HG03135 (cell line): ENCODE measurements around the gene DENND1C.
"Not testable (repeated sequence)": the region's sequence is repeated elsewhere in the genome, so short reads cannot be mapped to it uniquely, and the experiment has no call there.

Source experiments
- ATAC-seq: cut with Tn5 transposase; IDR thresholded peaks from one replicate; pipeline ENCODE4 v1.9.1; 2021; ENCODE audit warnings: mild to moderate bottlenecking, moderate library complexity; ENCODE audit not compliant: unreplicated experiment

The DENND1C gene

DNA sequence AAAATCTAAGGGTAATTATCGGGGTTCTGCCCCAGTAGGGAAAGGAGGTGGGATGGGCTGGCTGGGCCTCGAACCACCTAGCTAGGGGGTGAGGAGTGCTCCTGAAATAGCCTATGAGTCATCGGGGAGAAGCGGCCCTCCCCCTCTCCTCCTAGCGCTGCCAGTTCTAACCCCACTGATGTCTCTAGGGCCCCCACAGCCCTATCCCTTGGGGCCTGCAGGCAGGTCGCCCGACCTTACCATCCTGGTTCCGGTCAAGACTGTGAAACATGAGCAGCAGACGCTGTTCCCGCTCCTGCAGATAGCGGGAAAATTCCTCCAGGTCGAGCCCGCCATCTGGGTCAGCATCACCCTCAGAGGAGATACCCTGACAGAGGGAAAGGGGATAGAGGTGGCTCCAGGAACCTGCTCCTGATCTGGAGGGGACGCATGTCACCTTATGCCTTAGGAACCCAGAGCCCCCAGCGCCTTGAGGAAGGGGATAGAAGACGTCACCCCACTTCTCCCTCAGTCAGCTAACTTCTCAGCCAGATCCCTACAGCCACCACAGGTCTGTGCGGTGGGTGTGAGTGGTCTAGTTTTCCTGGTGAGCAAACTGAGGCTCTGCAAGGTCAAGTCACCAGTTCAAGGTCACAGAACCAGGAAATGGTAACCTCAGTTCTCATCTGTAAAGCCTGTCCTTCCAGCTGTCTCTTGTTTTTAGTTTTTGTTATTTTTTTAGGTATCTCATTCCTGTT, 23.5 kb downstream of the DENND1C start:
- ATAC-seq, result no peak

DNA sequence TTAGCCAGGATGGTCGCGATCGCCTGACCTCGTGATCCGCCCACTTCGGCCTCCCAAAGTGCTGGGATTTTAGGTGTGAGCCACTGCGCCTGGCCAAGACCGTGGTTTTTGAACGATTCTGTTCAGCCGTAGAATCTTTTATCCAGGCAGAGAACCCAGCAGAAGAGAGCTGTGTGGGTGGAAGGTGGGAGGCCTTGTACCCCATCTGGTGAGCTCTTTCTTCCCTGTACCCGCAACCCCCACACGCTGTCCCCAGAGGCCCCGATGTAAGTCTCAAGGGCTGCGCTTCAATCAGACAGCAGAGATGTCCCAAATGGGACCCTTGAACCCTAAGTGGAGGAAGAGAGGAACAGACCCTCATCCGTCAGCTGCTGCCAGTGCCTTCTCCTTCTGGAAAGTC, 25.7 kb downstream of the DENND1C start:
- no peak for ATAC-seq

DNA sequence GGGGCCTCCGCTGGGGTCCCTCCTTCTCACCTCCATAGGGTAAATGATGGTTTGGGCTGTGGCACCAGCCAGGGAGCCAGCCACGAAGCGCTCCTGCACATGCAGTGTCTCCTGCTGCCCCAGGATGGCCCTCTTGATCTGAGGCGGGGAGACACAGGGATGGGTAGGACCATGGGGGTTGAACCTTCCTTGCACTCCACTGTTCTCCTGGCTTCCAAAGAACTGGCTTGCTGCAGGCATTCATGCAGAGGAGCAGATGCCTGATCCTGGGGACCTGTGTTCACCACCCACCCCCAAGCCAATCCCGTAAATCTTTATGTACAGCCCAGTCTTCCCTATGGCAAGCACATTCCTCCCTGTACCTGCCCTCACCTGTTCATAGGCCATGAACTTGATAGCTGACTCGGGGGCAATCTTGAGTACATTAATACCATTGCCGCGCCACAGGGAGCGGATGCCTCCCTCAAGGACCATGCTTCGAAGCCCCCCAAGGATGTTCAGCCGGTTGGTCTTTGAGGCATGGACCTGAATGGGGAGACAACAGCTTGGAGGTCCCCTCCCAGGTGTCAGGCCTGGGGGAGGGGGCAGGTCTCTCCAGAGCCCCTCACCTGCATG, 27.5 kb downstream of the DENND1C start:
- no peak for ATAC-seq

DNA sequence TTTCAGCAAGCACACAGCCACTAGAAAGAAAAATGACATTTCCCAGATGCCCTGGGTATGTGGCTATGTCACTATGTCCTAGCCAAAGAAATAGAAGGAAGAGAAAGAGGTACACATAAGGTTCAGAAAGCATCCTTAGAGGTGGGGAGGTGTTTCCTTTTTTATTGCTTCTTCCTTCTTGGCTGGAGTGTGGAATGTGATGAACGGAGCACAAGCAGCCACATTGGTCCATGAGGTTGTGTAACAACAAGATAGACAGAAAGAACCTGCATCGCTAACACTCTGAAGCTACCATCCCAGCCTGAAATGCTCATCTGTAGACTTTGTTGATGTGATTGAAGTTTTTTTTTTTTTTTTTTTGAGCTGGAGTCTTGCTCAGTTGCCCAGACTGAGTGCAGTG, 28.7 kb downstream of the DENND1C start:
- ATAC-seq, result no peak

DNA sequence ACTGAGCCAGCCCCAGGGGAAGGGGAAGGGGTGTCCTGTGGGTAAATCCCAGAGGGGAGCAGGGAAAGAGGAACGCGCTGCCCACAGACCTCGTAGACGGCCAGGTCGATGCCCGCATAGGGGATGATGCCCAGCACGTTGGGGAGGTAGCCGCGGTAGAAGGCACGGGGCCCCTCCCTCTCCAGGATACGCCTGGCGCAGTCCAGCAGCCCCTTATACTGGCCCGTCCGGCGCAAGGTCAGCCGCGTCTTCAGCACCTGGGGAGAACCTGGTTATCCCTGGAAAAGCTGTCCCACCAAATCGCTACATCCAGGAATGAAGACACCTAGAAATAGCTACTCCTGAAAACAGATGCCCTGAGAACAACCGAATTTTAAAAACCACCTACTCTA, 29.4 kb downstream of the DENND1C start:
- no peak for ATAC-seq

DNA sequence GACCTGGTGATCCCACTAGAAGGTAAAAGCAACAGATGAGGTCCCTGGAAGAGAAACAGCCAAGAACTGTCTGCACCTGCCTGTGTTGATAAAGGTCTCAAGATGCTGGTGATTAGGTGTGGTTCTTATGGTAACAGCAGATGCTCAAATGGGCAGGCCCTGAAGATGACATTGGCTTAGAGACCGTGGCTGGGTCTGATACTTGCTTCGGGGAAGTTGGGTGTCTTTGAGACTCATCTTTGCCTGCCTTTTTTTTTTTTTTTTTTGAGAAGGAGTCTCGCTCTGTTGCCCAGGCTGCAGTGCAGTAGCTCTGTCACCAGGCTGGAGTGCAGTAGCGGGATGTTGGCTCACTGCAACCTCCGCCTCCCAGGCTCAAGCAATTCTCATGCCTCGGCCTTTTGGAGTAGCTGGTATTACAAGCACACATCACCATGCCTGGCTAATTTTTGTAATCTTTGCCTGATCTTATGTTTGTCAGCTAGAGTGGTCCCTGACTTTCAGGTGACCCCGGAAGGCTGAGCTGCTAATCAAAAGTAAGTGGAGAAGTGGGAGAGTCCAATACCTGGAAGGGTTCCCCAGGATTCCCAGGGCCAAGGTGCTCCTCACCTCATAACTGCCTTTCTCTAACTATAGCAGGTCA, 29.9 kb downstream of the DENND1C start:
- no peak for ATAC-seq

DNA sequence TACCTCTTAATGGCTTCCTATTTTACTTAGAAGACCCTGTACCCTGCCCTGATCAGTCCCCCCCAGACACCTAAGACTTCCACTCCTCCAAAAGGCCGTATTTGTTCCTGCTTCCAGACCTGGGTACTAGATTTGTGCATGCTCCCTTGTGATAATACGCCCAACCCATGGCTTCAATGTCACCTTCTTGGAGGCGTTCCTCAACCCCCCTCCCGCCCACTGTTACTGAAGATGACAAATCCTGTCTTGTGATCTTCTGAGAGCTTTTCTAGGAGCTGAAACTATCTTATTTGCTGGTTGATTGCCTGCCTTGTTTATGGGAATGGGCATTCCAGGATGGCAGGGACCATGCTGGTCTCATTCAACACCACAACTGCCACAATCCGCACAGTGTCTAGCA, 31.4 kb downstream of the DENND1C start:
- no peak for ATAC-seq

DNA sequence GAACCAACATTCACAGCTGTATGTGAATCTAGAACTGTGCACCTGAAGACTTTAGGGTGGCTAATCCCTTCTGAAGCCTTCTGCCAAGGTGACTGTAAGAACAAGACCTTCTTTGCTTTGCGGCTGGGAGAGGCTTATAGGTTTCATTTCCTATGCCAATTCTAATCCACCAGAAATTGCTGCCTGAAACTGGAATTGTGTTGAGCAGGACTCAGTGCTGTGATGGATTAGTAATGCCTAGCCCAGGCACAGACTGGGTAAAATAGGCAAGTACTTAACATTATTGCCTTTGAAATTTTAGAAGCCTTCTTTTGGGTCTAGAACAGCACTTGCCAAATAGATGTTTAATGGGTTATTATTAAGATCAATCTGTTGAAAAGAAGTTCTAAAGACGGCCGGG, 33.5 kb downstream of the DENND1C start:
- ATAC-seq, result no peak

DNA sequence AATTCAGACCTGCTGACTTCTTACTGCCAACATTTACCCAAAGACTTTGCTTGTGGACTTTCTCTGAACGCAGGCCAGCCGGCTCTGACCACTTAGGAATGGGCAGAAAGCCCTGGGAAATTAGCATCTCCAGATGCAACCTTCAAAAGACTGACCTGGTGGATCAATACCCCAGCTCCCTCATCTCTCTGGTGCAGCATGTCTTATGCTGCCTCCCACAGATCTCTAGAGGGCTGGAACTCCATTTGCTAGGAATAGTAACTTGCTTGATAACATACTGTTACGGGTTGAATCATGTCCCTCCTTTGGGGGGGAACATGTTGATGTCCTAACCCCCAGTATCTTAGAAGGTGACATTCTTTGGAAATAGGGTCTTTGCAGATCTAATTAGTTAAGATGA, 35.1 kb downstream of the DENND1C start:
- no peak for ATAC-seq

DNA sequence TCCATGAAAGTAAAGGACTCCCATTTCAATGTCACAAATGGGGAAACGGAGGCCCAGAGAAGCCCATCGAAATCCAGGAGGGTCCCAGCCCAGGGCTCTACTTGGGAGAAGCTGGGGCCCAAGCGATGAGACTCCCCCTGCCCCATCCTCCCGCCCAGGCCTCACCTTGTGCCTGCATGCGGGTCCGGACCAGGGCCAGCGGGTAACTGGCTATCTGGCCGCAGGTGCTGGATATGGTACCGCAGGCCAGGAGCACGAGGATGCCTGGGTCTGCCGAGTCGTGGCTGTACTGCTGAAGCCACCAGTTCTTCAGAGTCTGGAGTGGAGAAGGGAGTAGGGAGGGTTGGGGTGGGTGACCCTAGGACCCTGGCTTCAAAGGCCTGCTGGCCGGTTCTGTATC, 37.6 kb downstream of the DENND1C start:
- ATAC-seq, result no peak

DNA sequence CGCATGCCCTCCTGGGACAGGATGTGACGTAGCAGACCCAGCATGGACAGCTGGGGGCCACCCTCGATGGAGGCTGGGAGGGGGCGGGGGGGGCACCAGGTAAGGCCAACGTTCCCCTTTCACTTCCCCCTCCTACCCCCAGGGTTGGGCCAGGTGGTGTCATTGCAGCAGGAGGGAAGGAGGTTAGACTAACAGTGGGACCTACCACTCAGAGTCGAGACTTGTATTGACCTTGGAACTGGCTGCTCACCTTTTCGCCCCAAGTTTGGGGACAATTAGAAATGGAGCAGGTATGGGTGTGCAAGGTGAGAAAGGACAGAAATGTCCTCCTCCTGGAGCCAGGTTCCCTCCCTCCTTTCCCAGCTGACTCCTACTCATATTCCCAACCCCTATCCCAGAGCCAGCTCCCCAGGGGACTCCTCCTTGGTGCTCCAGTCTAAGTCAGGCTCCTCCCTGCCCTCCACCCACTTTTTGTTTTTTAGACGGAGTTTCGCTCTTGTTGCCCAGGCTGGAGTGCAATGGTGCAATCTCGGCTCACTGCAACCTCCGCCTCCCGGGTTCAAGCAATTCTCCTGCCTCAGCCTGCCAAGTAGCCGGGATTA, 39.4 kb downstream of the DENND1C start:
- ATAC-seq, result no peak

DNA sequence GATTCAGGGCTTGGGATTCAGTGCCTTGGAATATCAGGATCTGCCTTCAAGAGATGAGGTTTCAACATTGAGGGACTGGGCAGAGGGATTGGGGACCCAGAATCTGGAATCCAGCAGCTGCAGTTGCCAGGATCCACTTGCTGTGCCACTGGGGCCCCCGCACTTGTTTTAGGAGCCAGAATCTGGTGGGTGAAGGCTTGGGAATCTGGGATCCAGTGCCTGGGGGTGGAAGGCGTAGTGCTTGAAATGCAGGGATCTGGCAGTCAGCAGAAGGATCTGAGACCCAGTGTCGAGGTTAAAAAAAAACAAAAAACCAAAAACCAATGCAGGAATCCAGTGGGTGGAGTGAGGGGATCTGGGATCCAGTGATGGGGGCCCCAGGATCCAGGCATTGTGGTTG, 40.7 kb downstream of the DENND1C start:
- ATAC-seq, result no peak

DNA sequence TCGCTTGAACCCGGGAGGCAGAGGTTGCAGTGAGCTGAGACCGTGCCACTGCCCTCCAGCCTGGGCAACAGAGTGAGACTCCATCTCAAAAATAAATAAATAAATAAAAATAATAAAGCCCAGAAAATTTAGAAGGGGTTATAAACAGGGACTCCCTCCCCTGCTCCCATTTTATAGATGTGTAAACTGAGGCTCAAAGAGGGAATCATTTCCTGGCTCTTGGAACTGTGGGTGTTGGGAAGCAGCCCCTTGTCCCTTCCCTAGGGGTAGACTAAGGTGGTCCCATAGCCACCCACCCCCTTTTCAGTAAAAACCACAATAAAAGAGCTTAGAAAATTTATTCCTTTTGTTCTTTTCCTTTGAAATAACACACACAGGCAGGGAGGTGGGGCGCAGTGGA, 41.8 kb downstream of the DENND1C start:
- ATAC-seq, result no peak

DNA sequence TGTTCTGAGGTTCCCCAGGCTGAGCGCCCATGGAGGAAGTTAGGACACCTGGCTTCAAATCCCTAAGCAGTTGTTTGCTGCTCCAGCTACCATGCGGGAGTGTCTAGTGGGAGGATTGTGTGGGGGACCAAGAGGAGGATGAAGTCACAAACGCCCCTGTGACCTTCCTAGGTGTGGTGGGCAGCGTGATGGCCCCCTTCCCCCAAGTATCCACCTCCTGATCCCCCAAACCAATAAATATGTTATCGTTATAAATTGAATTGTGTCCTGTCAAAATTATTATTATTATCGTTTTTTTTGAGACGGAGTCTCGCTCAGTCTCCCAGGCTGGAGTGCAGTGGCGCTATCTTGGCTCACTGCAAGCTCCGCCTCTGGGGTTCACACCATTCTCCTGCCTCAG, 47.9 kb downstream of the DENND1C start, which contains the start of gene SLC25A41:
Gene SLC25A41, minus strand, starts transcription at position 101 of the 400 bp plus-strand sequence. Its CDS starts 70 bp downstream, at position 31.
- no peak for ATAC-seq

DNA sequence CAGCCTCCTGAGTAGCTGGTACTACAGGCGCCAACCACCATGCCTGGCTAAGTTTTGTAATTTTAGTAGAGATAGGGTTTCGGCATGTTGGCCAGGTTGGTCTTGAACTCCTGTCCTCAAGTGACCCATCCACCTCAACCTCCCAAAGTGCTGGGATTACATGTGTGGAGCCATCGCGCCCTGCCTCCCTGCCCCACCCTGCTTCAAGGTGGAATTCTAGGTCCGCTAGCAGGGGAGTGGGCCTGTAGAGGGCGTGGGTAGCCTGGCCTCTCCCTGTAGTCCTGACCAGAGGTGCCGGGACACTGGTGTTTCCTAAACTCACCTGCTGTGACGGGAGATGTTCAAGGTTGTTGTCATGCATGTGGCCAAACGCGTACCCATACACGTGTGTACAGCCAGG, 48.4 kb downstream of the DENND1C start:
- no peak for ATAC-seq

DNA sequence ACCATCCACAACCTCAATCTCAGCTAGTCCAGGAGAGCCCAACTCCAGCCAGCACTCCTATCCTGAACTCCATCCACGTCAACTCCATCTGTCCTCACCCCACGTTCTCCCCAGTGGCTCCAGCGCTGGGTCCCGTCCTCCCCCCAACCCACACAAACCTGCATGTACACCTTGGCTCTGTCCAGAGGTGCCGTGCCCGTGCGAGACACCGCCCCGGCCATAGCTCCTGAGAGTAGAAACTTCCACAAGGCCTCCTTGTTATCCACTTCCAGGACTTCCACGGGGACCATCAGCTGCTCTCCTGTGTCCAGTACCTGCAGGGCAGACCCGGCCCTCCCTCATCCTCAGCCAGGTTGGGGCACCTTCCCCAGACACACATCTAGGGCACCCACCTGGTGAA, 49.7 kb downstream of the DENND1C start:
- no peak for ATAC-seq

DNA sequence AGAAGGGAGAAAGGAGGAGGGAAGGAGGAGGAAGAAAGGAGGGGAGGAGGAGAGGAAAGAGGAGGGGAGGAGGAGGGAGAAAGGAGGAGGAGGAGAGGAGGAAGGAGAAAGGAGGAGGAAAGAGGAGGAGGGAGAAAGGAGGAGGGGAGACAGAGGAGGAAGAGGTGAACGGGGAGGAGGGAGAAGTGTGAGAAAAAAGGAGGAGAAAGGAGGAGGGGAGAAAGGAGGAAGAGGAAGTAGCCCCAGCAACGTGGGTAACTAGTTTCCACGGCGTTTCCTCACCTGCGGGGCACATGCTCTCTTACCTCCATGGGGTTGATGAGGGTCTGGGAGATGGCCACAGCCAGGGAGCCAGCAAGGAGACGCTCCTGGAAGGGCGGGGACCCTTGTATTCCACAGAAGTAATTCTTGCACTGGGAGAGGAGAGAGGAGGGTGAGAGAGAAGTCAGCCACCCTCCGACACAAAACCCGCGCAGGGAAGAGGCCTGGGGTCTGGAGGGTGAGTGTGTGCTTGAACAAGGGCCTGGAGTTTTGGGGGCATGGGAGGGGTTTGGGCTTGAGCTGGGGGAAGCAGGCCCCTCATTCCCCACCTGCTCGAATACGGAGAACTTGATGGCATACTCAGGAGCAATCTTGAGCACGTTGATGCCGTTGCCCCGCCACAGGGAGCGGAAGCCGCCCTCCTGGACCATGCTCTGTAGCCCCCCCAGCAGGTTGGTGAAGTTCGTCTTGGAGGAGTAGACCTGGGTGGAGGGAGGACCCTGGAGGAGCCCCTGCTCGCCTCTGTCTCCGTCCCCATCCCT, 52.0 kb downstream of the DENND1C start:
- no peak for ATAC-seq

DNA sequence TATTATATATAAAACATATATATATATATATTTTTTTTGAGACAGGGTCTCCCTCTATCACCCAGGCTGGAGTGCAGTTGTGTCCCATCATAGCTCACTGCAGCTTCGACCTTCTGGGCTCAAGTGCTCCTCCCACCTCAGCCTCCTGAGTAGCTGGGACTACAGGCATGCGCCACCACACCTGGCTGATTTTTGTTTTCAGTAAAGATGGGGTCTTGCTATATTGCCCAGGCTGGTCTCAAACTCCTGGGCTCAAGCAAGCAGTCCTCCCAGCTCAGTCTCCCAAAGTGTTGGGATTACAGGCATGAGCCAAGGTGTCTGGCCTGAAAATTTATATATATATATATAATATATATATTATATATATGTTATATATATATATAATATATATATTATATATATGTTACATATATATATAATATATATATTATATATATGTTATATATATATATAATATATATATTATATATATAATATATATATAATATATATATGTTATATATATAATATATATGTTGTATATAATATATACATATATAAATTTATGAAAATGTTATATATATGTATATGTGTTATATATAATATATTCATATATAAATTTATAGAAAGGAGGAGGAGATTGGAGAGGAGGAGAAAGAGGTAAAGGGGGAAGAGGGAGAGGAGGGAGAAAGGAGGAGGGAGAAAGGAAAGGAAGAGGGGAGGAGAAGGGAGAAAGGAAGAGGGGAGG, 52.7 kb downstream of the DENND1C start:
- ATAC-seq, result not testable (repeated sequence)

DNA sequence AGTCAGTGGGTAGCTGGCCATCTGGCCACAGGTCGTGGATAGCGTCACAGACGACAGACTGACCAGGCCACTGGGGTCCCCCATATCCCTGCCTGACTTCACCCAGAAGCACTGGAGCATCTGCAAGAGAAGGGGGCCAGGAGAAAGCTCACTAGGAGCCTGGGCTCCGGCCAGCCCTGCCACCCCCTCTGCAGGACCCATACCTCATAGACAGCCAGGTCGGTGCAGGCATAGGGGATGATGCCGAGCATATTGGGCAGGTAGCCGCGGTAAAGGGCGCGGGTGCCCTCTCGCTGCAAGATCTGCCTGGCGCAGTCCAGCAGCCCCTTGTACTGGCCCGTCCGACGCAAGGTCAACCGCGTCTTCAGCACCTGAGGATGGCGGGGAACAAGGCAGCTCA, 54.5 kb downstream of the DENND1C start:
- ATAC-seq, result no peak
